Right lobe of liver (tissue), 6 donors: ENCODE measurements around the gene BASP1. TPM values are rescaled to one million over a fixed set of nuclear protein-coding genes. Genes with fewer than 3 reads are reported as not detected.

ENCODE experiments used
- ATAC-seq, 4 donors: fragments of 200-7000 bp; cut with Tn5 transposase; one replicate each; pipeline ENCODE4 v1.9.1; 2020; ENCODE audit warnings: mild to moderate bottlenecking in 4 of 4, moderate library complexity in 4 of 4
- DNase-seq, 3 donors: peaks; one replicate each; pipeline ENCODE4 v3.0.0-alpha.2; 2020
- H3K27ac ChIP-seq, 3 donors: fragments of 200-600 bp; one replicate each; pipeline ENCODE4 v1.8.0; 2022
- H3K27me3 ChIP-seq, 2 donors: fragments of 200-600 bp; one replicate each; pipeline ENCODE4 v1.8.0; 2022
- H3K36me3 ChIP-seq, 4 donors: fragments of 200-600 bp; sonication (generic) in 1 of 4; one replicate each; pipeline versions ENCODE4 v1.5.1 to v1.8.0; 2017 to 2022; ENCODE audit warnings: control low read depth in 1 of 4
- H3K4me1 ChIP-seq, 4 donors: fragments of 200-600 bp; sonication (generic) in 1 of 4; one replicate each; pipeline versions ENCODE4 v1.5.1 to v1.8.0; 2017 to 2022; ENCODE audit warnings: control low read depth in 1 of 4
- H3K4me3 ChIP-seq, 3 donors: fragments of 200-600 bp; one replicate each; pipeline ENCODE4 v1.8.0; 2022
- H3K9me3 ChIP-seq, 4 donors: fragments of 200-600 bp; sonication (generic) in 1 of 4; one replicate each; pipeline versions ENCODE4 v1.5.1 to v1.8.0; 2017 to 2022; ENCODE audit warnings: control low read depth in 1 of 4
- POLR2A ChIP-seq: fragments of 450-650 bp; IDR thresholded peaks from one replicate; pipeline ENCODE4 v1.6.1; 2017; ENCODE audit warnings: antibody characterized with exemption, mild to moderate bottlenecking
- WGBS: methylation state at CpG from one replicate; pipeline ENCODE4 v1.1.6; 2018; ENCODE audit warnings: low coverage, low lambda C conversion rate; ENCODE audit not compliant: insufficient coverage; ENCODE audit errors: missing lambda C conversion rate; 5-methylcytosine and 5-hydroxymethylcytosine counted together
- intact Hi-C, 2 donors: fragments of 100-400 bp; cut with DNase I; formaldehyde crosslinking; loops; one replicate each; pipeline versions ENCODE4 v1.11.2 to v1.14.1; 2022
- total RNA-seq, 6 experiments: library from RNA; depleted of rRNA in 2 of 6; stranded (reverse); fragments of >200 nt in 2 of 6; fragmentation: NEBNext Ultra II Directional in 3 of 6; extraction: Animal tissue kit (Norgen Biotek cat#: 25700) in 3 of 6; gene quantifications; one replicate each; pipeline versions ENCODE4 v1.1.0 to v1.2.4, GENCODE V29; 2016 to 2023
- TF ChIP-seq, protein P1 (sequence below), 4 donors: fragments of 200-600 bp in 3 of 4; fragments of 450-650 bp in 1 of 4; IDR thresholded peaks; one replicate each; pipeline versions ENCODE4 v1.5.1 to v1.8.0; 2016 to 2022; ENCODE audit warnings: antibody characterized with exemption in 4 of 4, mild to moderate bottlenecking in 2 of 4
- donor health status: DM: no; HTN: yes; CAD: no.
- donor health status: DM: no; HTN: no; CAD: no.
- donor health status: DM: no; HTN: no; CAD: no.
- donor health status: DM: no; HTN: yes; CAD: no.
- donor health status: DM: no; HTN: yes; CAD: no.

Gene BASP1
- total RNA-seq, 6 experiments from 2014 or later = 2.6 to 11.2 (median 4.7) TPM

GRCh38 chr5:17229313-17229712 is 11.9 kb downstream of the BASP1 start:
- H3K36me3 ChIP-seq = no peaks in the 10 kb centered on the region
- no peak overlapping the region for H3K4me3 ChIP-seq
- TF ChIP-seq, protein P1, sequence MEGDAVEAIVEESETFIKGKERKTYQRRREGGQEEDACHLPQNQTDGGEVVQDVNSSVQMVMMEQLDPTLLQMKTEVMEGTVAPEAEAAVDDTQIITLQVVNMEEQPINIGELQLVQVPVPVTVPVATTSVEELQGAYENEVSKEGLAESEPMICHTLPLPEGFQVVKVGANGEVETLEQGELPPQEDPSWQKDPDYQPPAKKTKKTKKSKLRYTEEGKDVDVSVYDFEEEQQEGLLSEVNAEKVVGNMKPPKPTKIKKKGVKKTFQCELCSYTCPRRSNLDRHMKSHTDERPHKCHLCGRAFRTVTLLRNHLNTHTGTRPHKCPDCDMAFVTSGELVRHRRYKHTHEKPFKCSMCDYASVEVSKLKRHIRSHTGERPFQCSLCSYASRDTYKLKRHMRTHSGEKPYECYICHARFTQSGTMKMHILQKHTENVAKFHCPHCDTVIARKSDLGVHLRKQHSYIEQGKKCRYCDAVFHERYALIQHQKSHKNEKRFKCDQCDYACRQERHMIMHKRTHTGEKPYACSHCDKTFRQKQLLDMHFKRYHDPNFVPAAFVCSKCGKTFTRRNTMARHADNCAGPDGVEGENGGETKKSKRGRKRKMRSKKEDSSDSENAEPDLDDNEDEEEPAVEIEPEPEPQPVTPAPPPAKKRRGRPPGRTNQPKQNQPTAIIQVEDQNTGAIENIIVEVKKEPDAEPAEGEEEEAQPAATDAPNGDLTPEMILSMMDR (IDR thresholded peaks at IDR 0.05) = no peak
- no peak for TF ChIP-seq POLR2A
- no peaks in the 10 kb centered on the region for H3K4me1 ChIP-seq
- H3K9me3 ChIP-seq = no peaks in the 10 kb centered on the region
- intact Hi-C loops = loop anchor here in 1 of 2 donors (10.0 kb wide), 1 partner anchor 1065 kb away; no protein-coding TSS in a partner anchor
- WGBS = 38% methylated on average over 4 of the region's 4 CpGs
- DNase-seq (no peak), ATAC-seq (peak; percentile 48 to 75 (median 66))
- H3K27ac ChIP-seq = no peak overlapping the region
- no peaks in the 10 kb centered on the region for H3K27me3 ChIP-seq

GRCh38 chr5:17230191-17230590 is 12.8 kb downstream of the BASP1 start:
- 80% methylated on average over 3 of the region's 3 CpGs for WGBS
- Histone ChIP-seq H3K27ac (no peak overlapping the region), H3K36me3 (no peaks in the 10 kb centered on the region), H3K9me3 (no peaks in the 10 kb centered on the region), H3K4me3 (no peak overlapping the region), H3K4me1 (no peaks in the 10 kb centered on the region), H3K27me3 (no peaks in the 10 kb centered on the region)
- intact Hi-C loops = no loop called here
- ATAC-seq (no peak), DNase-seq (no peak)
- TF ChIP-seq, protein P1 (IDR thresholded peaks at IDR 0.05) = no peak
- no peak for TF ChIP-seq POLR2A

GRCh38 chr5:17230808-17231525 is 13.5 kb downstream of the BASP1 start:
- H3K4me3 ChIP-seq = no peak overlapping the region
- H3K36me3 ChIP-seq = no peaks in the 10 kb centered on the region
- TF ChIP-seq, protein P1 (IDR thresholded peaks at IDR 0.05) = no peak
- no peak for TF ChIP-seq POLR2A
- no peaks in the 10 kb centered on the region for H3K9me3 ChIP-seq
- no peaks in the 10 kb centered on the region for H3K4me1 ChIP-seq
- intact Hi-C loops = no loop called here
- no peak overlapping the region for H3K27ac ChIP-seq
- no peaks in the 10 kb centered on the region for H3K27me3 ChIP-seq
- 63% methylated on average over 10 of the region's 10 CpGs for WGBS
- ATAC-seq (no peak), DNase-seq (no peak)

DNA sequence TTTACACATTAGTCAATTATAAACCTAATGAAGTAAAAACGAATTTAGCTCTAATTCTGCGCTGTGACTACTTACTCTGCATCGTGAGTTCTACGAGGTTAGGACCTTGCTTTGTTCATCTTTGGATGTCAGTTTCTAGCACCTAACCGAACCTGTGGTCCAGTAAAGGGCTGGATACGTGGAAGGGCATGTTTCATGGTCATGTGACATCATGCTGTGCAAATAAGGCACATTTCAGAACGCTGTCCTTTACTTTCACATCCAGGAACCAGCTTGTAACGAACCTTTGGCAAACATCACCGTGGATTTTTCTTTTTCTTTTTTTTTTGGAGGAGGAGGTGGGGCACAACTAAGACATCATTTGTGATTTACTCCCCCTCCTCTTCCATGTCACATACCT is 15.0 kb downstream of the BASP1 start:
- ATAC-seq (no peak), DNase-seq (no peak)
- Histone ChIP-seq H3K27me3 (no peaks in the 10 kb centered on the region), H3K36me3 (no peaks in the 10 kb centered on the region), H3K27ac (no peak overlapping the region), H3K9me3 (no peaks in the 10 kb centered on the region), H3K4me3 (no peak overlapping the region), H3K4me1 (no peaks in the 10 kb centered on the region)
- 53% methylated on average over 9 of the region's 9 CpGs for WGBS
- intact Hi-C loops = no loop called here
- no peak for TF ChIP-seq POLR2A
- TF ChIP-seq, protein P1 (IDR thresholded peaks at IDR 0.05) = no peak
